22Rv1 (cell line): Measurements from ENCODE around the gene ULBP1.
"Not testable (repeated sequence)": the region's sequence is repeated elsewhere in the genome, so short reads cannot be mapped to it uniquely, and the experiment has no call there.

Experiments used
- H3K27ac ChIP-seq: fragments of 450-650 bp; 2 replicates; pipeline ENCODE4 v1.5.1; 2017
- ZFX ChIP-seq: fragments of 450-650 bp; IDR thresholded peaks from 2 replicates; pipeline ENCODE4 v1.6.1; 2017; ENCODE audit warnings: antibody characterized with exemption, borderline replicate concordance
- TF ChIP-seq, protein P1 (sequence below): fragments of 450-650 bp; IDR thresholded peaks from 2 replicates; pipeline ENCODE4 v1.5.1; 2017; ENCODE audit warnings: mild to moderate bottlenecking

Gene ULBP1

DNA sequence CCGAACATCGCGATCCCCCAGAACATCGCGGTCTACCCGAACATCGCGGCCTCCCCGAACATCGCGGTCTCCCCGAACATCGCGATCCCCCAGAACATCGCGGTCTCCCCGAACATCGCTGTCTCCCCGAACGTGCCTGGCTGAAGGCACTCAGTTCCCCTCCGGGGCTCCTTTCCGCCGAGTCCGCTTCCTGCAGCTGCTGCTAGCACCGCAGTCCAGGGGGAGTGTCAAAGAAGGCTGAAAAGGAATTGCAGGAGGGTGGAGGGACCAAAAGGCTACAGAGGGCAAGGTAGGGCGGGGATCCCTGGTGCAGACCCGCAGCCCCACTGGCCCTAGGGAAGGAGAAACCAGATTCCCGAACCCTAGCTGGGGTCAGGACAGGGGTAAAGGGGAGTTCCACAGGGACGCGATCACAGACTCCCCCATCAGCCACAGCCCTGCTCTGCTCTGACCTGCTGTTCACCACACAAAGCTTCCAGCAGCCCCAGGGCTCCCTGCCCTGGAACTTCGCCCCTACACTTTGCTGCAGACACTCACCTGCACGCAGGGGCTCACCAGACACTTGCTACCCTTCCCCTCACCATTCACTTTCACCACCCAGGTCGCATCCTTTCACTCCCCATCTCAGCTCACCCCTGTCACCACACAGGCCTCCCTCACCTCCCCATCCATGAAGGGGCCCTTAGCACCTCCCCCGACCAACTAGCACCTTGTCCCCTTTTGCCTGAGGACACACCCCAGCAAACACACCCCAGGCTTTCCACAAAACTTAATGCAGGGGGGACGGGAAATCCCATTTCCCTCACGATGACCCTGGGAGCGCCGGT lies 1.7 kb downstream of the ULBP1 start:
- no peak overlapping the region for H3K27ac ChIP-seq

DNA sequence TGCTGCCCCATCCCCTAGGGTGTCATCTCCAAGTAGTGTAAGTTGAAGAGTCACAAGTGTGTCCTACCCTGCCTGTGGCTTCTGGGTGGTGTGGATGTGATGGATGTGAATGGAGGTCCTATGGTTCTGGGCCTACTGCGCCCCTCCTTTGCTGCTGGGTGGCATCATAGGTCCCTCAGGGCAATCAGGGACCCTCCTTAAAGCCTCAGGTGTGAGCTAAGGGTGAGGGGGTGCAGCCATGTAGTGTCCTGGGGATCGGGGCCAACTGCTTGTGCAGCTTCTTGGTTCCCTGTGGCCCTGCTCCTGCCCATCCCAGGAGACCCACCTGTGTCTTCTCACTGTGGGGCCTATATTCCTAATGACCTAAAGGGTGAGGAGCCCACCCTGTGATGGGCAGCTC lies 2.6 kb downstream of the ULBP1 start:
- H3K27ac ChIP-seq: not testable (repeated sequence)

More for the DNA sequence above, 1.7 kb downstream of the ULBP1 start:
- TF ChIP-seq ZFX: no peak
- TF ChIP-seq, protein P1, sequence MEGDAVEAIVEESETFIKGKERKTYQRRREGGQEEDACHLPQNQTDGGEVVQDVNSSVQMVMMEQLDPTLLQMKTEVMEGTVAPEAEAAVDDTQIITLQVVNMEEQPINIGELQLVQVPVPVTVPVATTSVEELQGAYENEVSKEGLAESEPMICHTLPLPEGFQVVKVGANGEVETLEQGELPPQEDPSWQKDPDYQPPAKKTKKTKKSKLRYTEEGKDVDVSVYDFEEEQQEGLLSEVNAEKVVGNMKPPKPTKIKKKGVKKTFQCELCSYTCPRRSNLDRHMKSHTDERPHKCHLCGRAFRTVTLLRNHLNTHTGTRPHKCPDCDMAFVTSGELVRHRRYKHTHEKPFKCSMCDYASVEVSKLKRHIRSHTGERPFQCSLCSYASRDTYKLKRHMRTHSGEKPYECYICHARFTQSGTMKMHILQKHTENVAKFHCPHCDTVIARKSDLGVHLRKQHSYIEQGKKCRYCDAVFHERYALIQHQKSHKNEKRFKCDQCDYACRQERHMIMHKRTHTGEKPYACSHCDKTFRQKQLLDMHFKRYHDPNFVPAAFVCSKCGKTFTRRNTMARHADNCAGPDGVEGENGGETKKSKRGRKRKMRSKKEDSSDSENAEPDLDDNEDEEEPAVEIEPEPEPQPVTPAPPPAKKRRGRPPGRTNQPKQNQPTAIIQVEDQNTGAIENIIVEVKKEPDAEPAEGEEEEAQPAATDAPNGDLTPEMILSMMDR: no peak

DNA sequence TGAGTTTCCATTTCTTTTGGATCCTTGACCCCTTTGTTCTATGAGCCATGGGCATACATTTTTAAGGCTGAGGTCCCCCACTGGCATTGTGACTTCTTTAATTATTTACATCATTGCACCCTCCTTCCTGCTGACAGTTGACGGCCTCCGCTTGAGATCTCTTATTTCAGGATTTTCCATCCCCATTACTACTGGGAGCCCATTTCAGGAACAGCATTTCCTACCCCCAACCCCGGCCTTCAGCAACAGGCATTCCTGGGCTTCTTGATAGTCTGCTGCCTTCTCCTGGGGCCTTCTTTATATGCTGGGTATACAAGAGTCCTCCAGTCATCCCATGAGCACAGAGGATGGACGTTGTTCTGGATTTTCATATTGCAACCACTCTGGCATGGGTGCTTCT lies 3.8 kb downstream of the ULBP1 start:
- H3K27ac ChIP-seq: no peak overlapping the region
- TF ChIP-seq ZFX: no peak
- TF ChIP-seq, protein P1: no peak

DNA sequence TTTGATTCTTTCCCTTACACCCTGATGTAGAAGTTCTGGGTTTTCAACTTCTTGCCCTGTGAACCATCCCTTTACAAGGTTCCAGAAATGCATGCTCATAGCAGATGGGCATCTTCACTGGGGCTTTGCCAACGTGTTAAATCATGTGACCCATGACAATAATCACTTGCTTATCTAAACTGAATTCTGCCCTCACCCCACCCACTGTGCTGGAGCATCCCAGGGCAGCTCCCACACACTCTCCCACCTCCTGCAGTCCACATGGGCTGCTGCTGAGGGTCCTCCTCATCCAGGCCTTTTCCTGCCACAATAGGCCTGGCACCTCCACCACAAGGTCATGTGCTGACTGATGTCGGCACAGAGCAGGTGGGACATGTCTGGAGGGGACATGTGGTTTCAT lies 4.3 kb downstream of the ULBP1 start:
- not testable (repeated sequence) for H3K27ac ChIP-seq

DNA sequence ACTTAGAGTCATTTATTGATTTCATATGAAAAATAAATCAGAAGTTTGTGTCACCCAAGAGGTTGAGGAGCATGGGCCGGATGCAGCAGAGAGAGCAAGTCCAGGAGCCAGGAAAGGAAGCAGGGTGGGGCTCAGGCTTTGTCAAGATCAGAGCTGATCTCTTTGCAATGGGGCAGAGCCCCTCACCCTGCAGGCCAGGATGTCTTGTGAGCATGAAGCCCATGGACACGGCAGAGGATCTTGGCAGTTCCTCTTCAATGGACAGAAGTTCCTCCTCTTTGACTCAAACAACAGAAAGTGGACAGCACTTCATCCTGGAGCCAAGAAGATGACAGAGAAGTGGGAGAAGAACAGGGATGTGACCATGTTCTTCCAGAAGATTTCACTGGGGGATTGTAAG lies 5.2 kb downstream of the ULBP1 start:
- H3K27ac ChIP-seq: not testable (repeated sequence)

DNA sequence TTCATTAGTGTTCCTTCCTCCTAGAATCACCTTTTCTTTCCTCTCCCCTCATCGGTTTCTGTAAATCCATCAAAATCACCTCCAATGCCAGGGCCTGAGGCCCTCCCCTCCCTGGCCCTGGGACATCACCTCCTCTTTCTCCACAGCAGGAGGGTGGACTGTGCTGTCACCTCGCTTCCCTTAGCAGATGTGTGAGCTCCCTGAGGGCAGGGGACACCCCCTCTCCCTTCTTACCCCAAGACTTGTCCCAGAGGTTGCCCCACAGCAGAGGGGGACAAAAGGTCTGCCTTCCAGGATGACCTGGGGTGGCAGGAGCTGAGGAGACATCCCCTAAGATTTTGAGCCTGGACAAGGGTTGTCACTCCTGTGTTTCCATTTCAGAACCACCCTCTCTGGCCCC lies 5.9 kb downstream of the ULBP1 start:
- no peak overlapping the region for H3K27ac ChIP-seq
- TF ChIP-seq, protein P1: no peak
- TF ChIP-seq ZFX: no peak

DNA sequence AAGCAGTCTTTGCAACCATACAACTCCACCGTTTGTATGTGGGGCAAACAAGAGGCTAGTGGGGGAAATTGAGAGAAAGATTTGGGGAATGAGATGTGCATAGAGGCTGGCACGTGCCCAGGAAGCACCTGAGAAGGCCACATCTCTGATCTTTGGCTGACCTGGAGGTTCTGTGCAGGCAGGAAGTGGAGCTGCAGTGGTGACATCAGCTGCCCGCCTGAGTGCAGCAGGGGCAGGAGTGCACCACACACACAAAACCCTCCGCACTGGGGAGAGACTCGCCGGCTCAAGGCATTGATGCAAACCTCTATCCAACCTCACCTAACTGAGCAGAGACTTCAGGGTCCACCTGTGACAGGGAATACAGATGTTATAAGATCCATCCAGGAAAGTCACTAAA lies 10.7 kb downstream of the ULBP1 start:
- not testable (repeated sequence) for H3K27ac ChIP-seq

DNA sequence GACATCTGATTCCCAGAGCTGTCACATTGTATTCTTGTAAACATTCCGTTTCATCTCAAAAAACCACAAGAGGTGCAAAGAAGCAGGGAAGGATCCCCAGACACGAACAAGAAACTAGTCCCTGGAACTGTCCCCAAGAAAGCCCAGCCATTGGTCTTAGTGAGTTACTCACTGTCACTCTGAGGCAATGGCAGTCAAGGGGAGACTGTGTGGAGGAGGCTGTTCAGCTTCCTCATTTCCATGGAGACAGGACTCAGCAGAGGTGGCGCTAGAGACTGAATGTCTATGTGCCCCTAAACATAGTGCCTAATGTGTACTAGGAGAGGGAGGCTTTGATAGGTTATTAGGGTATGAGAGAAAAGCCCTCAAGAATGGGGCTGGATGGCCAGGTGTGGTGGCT lies 11.1 kb downstream of the ULBP1 start:
- H3K27ac ChIP-seq: no peak overlapping the region
- TF ChIP-seq, protein P1: no peak
- no peak for TF ChIP-seq ZFX

DNA sequence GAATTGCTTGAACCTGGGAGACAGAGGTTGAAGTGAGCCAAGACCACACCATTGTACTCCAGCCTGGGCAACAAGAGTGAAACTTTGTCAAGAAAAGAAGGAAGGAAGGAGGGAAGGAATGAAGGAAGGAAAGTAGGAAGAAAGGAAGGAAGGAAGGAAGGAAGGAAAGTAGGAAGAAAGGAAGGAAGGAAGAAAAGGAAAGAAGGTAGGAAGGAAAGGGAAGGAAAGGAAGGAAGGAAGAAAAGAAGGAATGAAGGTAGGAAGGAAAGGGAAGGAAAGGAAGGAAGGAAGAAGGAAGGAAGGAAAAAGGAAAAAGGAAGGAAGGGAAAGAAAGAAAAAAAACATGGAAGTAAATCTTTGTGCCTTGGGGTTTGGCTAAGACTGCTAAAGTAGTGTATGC lies 11.7 kb downstream of the ULBP1 start:
- TF ChIP-seq ZFX: no peak

DNA sequence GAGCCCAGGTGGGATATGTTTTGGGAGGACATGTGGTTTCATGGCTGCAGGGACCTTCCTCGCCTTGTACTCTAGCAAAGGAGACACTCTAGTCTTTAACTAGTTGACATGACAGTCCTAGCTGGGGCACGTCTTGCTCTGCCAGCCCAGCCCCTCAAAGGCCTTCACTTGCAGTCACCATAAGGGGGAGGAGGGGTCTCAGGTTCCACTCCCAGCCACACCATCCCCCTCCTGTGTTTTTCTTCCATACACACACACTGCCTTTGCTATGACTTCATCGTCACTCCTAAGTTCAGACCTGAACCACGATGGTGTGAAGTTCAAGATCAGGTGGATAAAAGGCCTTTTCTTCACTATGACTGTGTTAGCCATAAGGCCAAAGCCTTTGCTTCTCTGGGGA lies 13.5 kb downstream of the ULBP1 start:
- no peak overlapping the region for H3K27ac ChIP-seq

More for the DNA sequence above, 11.7 kb downstream of the ULBP1 start:
- H3K27ac ChIP-seq: no peak overlapping the region

More for the DNA sequence above, 13.5 kb downstream of the ULBP1 start:
- TF ChIP-seq, protein P1: no peak
- TF ChIP-seq ZFX: no peak
